Duodenal mucosa (tissue), 2 donors: ENCODE results near the gene TMEM131.
"Not testable (repeated sequence)": the region's sequence is repeated elsewhere in the genome, so short reads cannot be mapped to it uniquely, and the experiment has no call there.

ENCODE experiments used
- H3K27ac ChIP-seq: one replicate; pipeline ENCODE4 v1.7.0; 2013; ENCODE audit warnings: low read depth, low read length
- H3K27me3 ChIP-seq, 2 donors: one replicate each; pipeline ENCODE4 v1.7.0; 2013; ENCODE audit warnings: low read length in 2 of 2, control low read depth in 1 of 2; ENCODE audit not compliant: insufficient read depth in 2 of 2, control insufficient read depth in 1 of 2
- H3K36me3 ChIP-seq, 2 donors: one replicate each; pipeline ENCODE4 v1.7.0; 2013; ENCODE audit warnings: low read length in 2 of 2, control low read depth in 1 of 2; ENCODE audit not compliant: insufficient read depth in 2 of 2, control insufficient read depth in 1 of 2
- H3K4me1 ChIP-seq, 2 donors: one replicate each; pipeline ENCODE4 v1.7.0; 2013; ENCODE audit warnings: low read length in 2 of 2, control low read depth in 1 of 2; ENCODE audit not compliant: insufficient read depth in 2 of 2, control insufficient read depth in 1 of 2
- H3K4me3 ChIP-seq, 2 donors: one replicate each; pipeline ENCODE4 v1.7.0; 2013; ENCODE audit warnings: low read length in 2 of 2, low read depth in 1 of 2
- H3K9ac ChIP-seq, 2 donors: one replicate each; pipeline ENCODE4 v1.7.0; 2013; ENCODE audit warnings: low read length in 2 of 2, low read depth in 1 of 2
- H3K9me3 ChIP-seq, 2 donors: one replicate each; pipeline ENCODE4 v1.7.0; 2013; ENCODE audit warnings: low read length in 2 of 2, control low read depth in 1 of 2; ENCODE audit not compliant: control insufficient read depth in 1 of 2

TMEM131 gene

GRCh38 chr2:97905294-97905693 lies 90.5 kb downstream of the TMEM131 start:
- Histone ChIP-seq H3K4me1 (peaks cover 5 to 7% of the 10 kb centered on the region in 2 donors), H3K27ac (no peak overlapping the region), H3K27me3 (no peaks in the 10 kb centered on the region)

GRCh38 chr2:97901862-97902261 lies 93.9 kb downstream of the TMEM131 start:
- Histone ChIP-seq H3K36me3 (no peaks in the 10 kb centered on the region), H3K9me3 (no peaks in the 10 kb centered on the region), H3K9ac (no peak overlapping the region), H3K4me3 (no peak overlapping the region), H3K27ac (no peak overlapping the region), H3K27me3 (no peaks in the 10 kb centered on the region), H3K4me1 (peaks cover 0 to 7% of the 10 kb centered on the region in 2 donors)

More at GRCh38 chr2:97905294-97905693, 90.5 kb downstream of the TMEM131 start:
- no peak overlapping the region for H3K9ac ChIP-seq
- H3K4me3 ChIP-seq = no peak overlapping the region
- peaks cover 0 to 2% of the 10 kb centered on the region in 2 donors for H3K36me3 ChIP-seq
- no peaks in the 10 kb centered on the region for H3K9me3 ChIP-seq

DNA sequence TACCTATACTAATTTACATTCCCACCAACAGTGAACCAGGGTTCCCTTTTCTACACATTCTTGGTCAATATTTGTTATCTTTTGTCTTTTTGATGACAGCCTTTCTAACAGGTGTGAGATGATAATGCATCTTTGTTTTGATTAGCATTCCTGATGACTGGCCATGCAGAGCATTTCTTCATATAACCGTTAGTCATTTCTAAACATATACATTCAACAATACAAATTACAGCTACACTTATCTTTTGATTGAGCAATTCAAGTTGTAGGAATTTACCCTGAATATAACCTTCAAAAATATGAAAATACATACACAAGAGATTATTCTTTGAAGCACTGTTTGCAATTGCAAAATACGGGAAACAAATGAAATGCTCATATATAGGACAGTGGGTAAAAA lies 94.9 kb downstream of the TMEM131 start:
- no peak overlapping the region for H3K4me3 ChIP-seq
- no peak overlapping the region for H3K27ac ChIP-seq
- H3K4me1 ChIP-seq = no peaks in the 10 kb centered on the region
- no peak overlapping the region for H3K9ac ChIP-seq
- no peaks in the 10 kb centered on the region for H3K36me3 ChIP-seq
- H3K9me3 ChIP-seq = no peaks in the 10 kb centered on the region
- no peaks in the 10 kb centered on the region for H3K27me3 ChIP-seq

DNA sequence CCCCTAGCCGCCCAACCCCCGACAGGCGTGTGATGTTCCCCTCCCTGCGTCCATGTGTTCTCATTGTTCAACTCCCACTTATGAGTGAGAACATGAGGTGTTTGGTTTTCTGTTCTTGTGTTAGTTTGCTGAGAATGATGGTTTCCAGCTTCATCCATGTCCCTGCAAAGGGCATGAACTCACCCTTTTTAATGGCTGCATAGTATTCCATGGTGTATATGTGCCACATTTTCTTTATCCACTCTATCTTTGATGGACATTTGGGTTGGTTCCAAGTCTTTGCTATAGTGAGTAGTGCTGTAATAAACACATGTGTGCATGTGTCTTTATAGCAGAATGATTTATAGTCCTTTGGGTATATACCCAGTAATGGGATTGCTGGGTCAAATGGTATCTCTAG lies 102.7 kb downstream of the TMEM131 start:
- H3K27ac ChIP-seq, H3K36me3 ChIP-seq, H3K4me3 ChIP-seq, H3K4me1 ChIP-seq, H3K27me3 ChIP-seq, H3K9ac ChIP-seq, H3K9me3 ChIP-seq: not testable (repeated sequence)

GRCh38 chr2:97891611-97892010 lies 104.1 kb downstream of the TMEM131 start:
- H3K4me1 ChIP-seq = no peaks in the 10 kb centered on the region
- no peak overlapping the region for H3K9ac ChIP-seq
- peaks cover 8 to 15% of the 10 kb centered on the region in 2 donors for H3K36me3 ChIP-seq
- H3K27ac ChIP-seq = no peak overlapping the region
- H3K27me3 ChIP-seq = no peaks in the 10 kb centered on the region
- H3K9me3 ChIP-seq = peaks cover 0 to under 1% of the 10 kb centered on the region in 2 donors
- no peak overlapping the region for H3K4me3 ChIP-seq

- Histone ChIP-seq H3K9ac (no peak overlapping the region), H3K9me3 (peaks cover 6 to 8% of the 10 kb centered on the region in 2 donors), H3K27me3 (no peaks in the 10 kb centered on the region), H3K4me1 (no peaks in the 10 kb centered on the region), H3K36me3 (peaks cover 17 to 21% of the 10 kb centered on the region in 2 donors), H3K27ac (no peak overlapping the region), H3K4me3 (no peak overlapping the region)
These were observed 106.6 kb downstream of the TMEM131 start for GRCh38 chr2:97889156-97889555.

DNA sequence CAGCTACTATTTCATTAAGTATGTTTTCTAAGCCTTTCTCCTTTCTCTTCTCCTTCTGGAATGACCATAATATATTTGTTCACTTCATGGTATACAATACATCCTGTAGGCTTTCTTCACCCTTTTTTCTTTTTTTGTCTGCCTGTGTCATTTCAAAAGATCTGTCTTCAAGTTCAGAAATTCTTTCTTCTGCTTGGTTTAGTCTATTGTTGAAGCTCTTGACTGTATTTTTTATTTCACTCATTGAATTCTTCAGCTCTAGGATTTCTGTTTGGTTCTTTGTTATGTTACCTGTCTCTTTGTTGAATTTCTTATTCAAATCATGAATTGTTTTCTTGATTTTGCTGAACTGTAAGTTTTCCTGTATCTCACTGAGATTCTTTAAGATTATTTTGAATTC lies 109.9 kb downstream of the TMEM131 start:
- Histone ChIP-seq H3K36me3 (peaks cover 17 to 21% of the 10 kb centered on the region in 2 donors), H3K27ac (no peak overlapping the region), H3K27me3 (no peaks in the 10 kb centered on the region), H3K9me3 (peaks cover 6 to 8% of the 10 kb centered on the region in 2 donors), H3K4me3 (no peak overlapping the region), H3K9ac (no peak overlapping the region), H3K4me1 (no peaks in the 10 kb centered on the region)

- H3K9me3 ChIP-seq = peaks cover 0 to 3% of the 10 kb centered on the region in 2 donors
- H3K4me1 ChIP-seq = no peaks in the 10 kb centered on the region
- H3K9ac ChIP-seq = no peak overlapping the region
- H3K4me3 ChIP-seq = no peak overlapping the region
- peaks cover 0 to 4% of the 10 kb centered on the region in 2 donors for H3K36me3 ChIP-seq
- no peaks in the 10 kb centered on the region for H3K27me3 ChIP-seq
- H3K27ac ChIP-seq = no peak overlapping the region
These were observed 115.4 kb downstream of the TMEM131 start for GRCh38 chr2:97880334-97880733.

DNA sequence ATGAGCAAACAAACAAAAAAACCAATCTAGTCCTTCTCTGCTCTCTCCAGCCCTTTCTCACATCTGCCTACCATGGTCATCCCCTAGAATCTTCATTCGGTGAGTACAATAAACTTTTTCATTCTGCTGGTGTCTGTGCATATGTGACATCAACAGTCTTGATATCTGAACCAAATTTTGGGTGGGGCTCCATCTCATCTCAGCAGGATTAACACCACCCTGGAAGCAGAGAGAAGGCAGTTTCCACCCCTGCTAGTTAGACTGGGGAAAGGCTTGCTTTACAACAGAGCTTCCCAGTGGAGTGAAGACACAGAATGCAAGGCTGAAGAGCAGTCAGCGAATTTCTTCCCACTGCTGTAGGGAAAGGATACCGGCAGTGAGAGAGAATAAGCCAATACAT lies 116.9 kb downstream of the TMEM131 start:
- H3K36me3 ChIP-seq = peaks cover 0 to 4% of the 10 kb centered on the region in 2 donors
- H3K4me1 ChIP-seq = no peaks in the 10 kb centered on the region
- no peak overlapping the region for H3K4me3 ChIP-seq
- H3K27me3 ChIP-seq = no peaks in the 10 kb centered on the region
- H3K9me3 ChIP-seq = peaks cover 0 to 3% of the 10 kb centered on the region in 2 donors
- H3K27ac ChIP-seq = no peak overlapping the region
- no peak overlapping the region for H3K9ac ChIP-seq

DNA sequence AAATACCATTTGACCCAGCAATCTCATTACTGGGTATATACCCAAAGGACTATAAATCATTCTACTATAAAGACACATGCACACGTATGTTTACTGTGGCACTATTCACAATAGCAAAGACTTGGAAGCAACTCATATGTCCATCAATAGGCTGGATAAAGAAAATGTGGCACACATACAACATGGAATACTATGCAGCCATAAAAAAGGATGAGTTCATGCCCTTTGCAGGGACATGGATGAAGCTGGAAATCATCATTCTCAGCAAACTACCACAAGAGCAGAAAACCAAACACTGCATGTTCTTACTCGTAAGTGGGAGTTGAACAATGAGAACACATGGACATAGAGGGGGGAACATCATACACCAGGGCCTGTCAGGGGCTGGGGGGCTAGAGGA lies 117.4 kb downstream of the TMEM131 start:
- H3K4me3 ChIP-seq, H3K27ac ChIP-seq, H3K36me3 ChIP-seq, H3K9me3 ChIP-seq, H3K9ac ChIP-seq, H3K4me1 ChIP-seq, H3K27me3 ChIP-seq: not testable (repeated sequence)
